Measurements from ENCODE around the gene MID2. TPM values are rescaled to one million over a fixed set of nuclear protein-coding genes. Genes with fewer than 3 reads are reported as not detected.

The MID2 gene
- total RNA-seq, 1 experiment from 2014 or later: 5.1 TPM

DNA sequence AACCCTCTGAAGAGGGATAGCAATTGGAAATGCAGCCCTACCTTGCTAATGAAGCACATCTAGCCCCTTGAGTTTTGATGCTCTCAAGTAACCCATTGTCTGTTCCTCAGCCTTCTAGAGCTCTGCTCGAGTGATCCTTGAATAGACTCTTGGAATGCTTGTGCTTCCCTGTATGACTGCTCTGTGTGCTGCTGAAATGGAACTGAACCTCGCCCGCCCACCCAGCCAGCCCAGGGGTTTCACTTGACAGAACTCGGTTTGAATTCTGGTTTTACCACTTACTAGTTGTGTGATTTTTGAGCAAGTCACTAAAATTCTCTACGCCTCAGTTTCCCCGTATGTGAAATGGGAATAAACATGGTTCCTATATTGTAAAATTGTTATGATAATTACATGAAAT is 77.1 kb downstream of the MID2 start:
- H3K9ac ChIP-seq (ENCODE audit: low read length): no peak overlapping the region
- no TSS peak for BruUV-seq (replicated peaks)
- H3K4me3 ChIP-seq (replicated peaks in 1 of 2; ENCODE audit: low read depth in 1 of 2, low read length in 2 of 2): no peak overlapping the region
- ChIA-PET RAD21 (ENCODE audit: low non-redundant PET in 1 of 2, low total read pairs in 2 of 2, uncharacterized antibody in 2 of 2, unreplicated experiment in 2 of 2) (no interaction called here), POLR2A (no interaction called here), CTCF (no interaction called here)
- H3K4me2 ChIP-seq (ENCODE audit: low read length): no peak overlapping the region
- H4K20me1 ChIP-seq (ENCODE audit: insufficient read depth): no peaks in the 10 kb centered on the region
- H3K4me1 ChIP-seq (ENCODE audit: control insufficient read depth in 1 of 2, insufficient read depth in 2 of 2, low read length in 2 of 2): no peaks in the 10 kb centered on the region
- H3K27ac ChIP-seq (ENCODE audit: low read depth, low read length): no peak overlapping the region
- no peaks in the 10 kb centered on the region for H3K9me2 ChIP-seq (ENCODE audit: insufficient read depth)
- no peak for TF ChIP-seq CTCF (IDR thresholded peaks at IDR 0.05 in 2 of 3, conservative IDR thresholded peaks at IDR 0.05 in 1 of 3; ENCODE audit: borderline replicate concordance in 1 of 3, insufficient read depth in 1 of 3, low read depth in 2 of 3, low read length in 2 of 3)
- no peak for TF ChIP-seq CBX3 (IDR thresholded peaks at IDR 0.05; ENCODE audit: low read depth)
- TF ChIP-seq CEBPB (IDR thresholded peaks at IDR 0.05; ENCODE audit: low read depth): no peak
- TF ChIP-seq EZH2phosphoT487 (IDR thresholded peaks at IDR 0.05; ENCODE audit: borderline replicate concordance): no peak
- no peak for TF ChIP-seq FOSL1 (IDR thresholded peaks at IDR 0.05; ENCODE audit: low read depth)
- no peak for TF ChIP-seq POLR2AphosphoS5 (IDR thresholded peaks at IDR 0.05; ENCODE audit: low read depth, low read length)
- no peak for TF ChIP-seq EZH2 (IDR thresholded peaks at IDR 0.05)
- TF ChIP-seq SIN3A (IDR thresholded peaks at IDR 0.05; ENCODE audit: low read depth): no peak
- no peak for TF ChIP-seq ATF3 (IDR thresholded peaks at IDR 0.05)
- TF ChIP-seq YY1 (IDR thresholded peaks at IDR 0.05; ENCODE audit: extremely low read depth, insufficient replicate concordance, low read depth, low read length): no peak
- TF ChIP-seq ELF1 (IDR thresholded peaks at IDR 0.05; ENCODE audit: borderline replicate concordance, low read depth): no peak
- intact Hi-C loops (cut with micrococcal nuclease): no loop called here
- no peak overlapping the region for H2AFZ ChIP-seq (ENCODE audit: low read depth, low read length, poor library complexity, severe bottlenecking)
- H3K9me3 ChIP-seq (ENCODE audit: control insufficient read depth in 1 of 2, insufficient read depth in 1 of 2, low read depth in 1 of 2, low read length in 2 of 2): no peaks in the 10 kb centered on the region
- H3K79me2 ChIP-seq (ENCODE audit: insufficient read depth, low read length): no peaks in the 10 kb centered on the region
- no peak for DNase-seq (ENCODE audit: low read depth, low spot score)
- H3K27me3 ChIP-seq (ENCODE audit: insufficient read depth, low read length): no peaks in the 10 kb centered on the region
- no peak for ATAC-seq
- no peaks in the 10 kb centered on the region for H3K36me3 ChIP-seq (ENCODE audit: control insufficient read depth in 1 of 2, insufficient read depth in 2 of 2, low read length in 2 of 2)

Measured in HCT116 (cell line).